Measurements from ENCODE around the gene FAM114A1. TPM values are rescaled to one million over a fixed set of nuclear protein-coding genes. Genes with fewer than 3 reads are reported as not detected.
A peak's percentile ranks its signal among the peaks of the same experiment; 100 is the strongest.
"Not testable (repeated sequence)": the region's sequence is repeated elsewhere in the genome, so short reads cannot be mapped to it uniquely, and the experiment has no call there.

The FAM114A1 gene
- total and polyA plus RNA-seq, 2 experiments from 2014 or later = 32.2 to 39.9 TPM

DNA sequence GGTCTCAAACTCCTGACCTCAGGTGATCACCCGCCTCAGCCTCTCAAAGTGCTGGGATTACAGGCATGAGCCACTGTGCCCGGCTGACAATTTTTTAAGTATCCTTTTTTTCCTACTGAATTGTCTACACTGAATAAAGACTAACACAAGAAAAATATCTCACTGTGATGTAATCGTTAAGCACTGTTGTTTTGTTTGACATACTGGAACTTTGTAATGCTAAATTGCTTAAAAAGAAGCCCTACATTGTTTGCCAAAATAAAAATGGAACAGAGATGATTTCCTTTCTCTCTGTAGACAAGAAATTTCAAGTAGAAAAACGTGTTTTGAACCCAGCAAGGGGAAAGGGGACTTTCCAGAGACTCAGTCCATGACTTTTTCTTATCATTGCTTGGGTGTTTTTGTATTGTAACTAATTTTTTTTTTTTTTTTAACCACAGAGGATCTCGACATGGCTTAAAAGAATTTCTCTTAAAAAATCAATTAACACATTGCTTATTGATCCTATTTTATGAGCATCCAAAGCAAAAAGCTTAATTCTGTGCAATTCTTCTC lies 89.7 kb downstream of the FAM114A1 start:
- H3K27ac ChIP-seq = no peak overlapping the region
- no peaks in the 10 kb centered on the region for H3K27me3 ChIP-seq
- H3K36me3 ChIP-seq = no peaks in the 10 kb centered on the region
- H3K4me1 ChIP-seq (ENCODE audit: low read depth) = no peaks in the 10 kb centered on the region
- no peaks in the 10 kb centered on the region for H3K9me3 ChIP-seq (ENCODE audit: low read depth)
- H3K4me3 ChIP-seq = no peak overlapping the region
- DNase-seq (ENCODE audit: low read depth in 1 of 2, low spot score in 1 of 2) = no peak
- TF ChIP-seq, protein P1, sequence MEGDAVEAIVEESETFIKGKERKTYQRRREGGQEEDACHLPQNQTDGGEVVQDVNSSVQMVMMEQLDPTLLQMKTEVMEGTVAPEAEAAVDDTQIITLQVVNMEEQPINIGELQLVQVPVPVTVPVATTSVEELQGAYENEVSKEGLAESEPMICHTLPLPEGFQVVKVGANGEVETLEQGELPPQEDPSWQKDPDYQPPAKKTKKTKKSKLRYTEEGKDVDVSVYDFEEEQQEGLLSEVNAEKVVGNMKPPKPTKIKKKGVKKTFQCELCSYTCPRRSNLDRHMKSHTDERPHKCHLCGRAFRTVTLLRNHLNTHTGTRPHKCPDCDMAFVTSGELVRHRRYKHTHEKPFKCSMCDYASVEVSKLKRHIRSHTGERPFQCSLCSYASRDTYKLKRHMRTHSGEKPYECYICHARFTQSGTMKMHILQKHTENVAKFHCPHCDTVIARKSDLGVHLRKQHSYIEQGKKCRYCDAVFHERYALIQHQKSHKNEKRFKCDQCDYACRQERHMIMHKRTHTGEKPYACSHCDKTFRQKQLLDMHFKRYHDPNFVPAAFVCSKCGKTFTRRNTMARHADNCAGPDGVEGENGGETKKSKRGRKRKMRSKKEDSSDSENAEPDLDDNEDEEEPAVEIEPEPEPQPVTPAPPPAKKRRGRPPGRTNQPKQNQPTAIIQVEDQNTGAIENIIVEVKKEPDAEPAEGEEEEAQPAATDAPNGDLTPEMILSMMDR (IDR thresholded peaks at IDR 0.05; ENCODE audit: low read depth, low read length) = no peak

DNA sequence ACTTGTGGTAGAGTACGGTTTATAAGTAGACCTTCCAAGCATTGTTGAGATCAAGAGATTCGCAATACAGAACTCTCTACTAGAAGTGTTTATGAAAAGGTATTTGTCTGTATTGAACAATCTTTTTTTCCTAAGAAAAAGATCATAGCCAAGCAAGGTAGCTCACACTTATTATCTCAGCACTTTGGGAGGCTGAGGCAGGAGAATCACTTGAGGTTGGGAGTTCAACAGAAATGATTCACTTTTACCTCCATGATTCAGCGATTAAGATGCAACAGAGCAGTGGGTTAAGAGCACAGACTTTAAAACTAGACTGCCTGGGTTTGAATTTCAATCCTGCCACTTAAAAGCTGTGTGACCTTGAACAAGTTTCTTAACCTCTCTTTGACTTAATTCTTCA lies 90.3 kb downstream of the FAM114A1 start:
- Histone ChIP-seq H3K27ac (no peak overlapping the region), H3K9me3 (ENCODE audit: low read depth) (no peaks in the 10 kb centered on the region), H3K27me3 (no peaks in the 10 kb centered on the region), H3K4me3 (no peak overlapping the region), H3K36me3 (no peaks in the 10 kb centered on the region), H3K4me1 (ENCODE audit: low read depth) (no peaks in the 10 kb centered on the region)
- DNase-seq (ENCODE audit: low read depth in 1 of 2, low spot score in 1 of 2) = no peak
- TF ChIP-seq, protein P1 (IDR thresholded peaks at IDR 0.05; ENCODE audit: low read depth, low read length) = no peak

DNA sequence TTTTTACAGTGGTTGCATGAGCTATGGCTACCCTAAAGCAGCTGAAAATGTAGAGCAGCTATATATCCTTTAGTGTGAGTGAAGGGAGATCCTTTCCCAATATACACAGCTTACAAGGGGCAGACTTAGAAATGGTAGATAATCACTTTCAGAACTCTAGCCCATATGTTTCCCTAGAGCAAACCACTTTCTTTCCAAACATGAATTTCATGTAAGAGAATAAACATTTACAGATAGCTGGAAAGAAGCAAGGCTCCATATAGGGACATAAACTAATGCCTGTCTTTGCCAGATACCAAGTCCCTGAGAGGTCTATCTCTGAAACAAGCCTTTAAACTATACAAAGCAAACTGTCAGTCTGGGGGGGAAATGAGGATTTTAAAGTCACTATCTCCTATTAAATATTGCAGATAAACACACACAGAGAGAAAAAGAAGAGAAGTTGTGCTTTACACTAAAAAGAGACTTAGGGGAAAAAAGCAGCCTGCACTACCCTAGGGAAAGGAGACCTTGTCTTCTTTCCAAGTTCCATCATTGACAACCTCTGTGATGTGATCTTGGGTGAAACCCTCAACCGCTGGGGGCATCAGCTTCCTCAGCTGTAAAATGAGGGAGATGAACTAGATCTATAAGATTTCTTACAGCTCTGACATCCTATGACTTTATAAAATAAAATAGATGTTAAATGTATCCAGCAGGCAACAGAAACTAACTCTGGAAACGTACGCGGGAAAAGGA lies 91.0 kb downstream of the FAM114A1 start:
- no peaks in the 10 kb centered on the region for H3K4me1 ChIP-seq (ENCODE audit: low read depth)
- no peaks in the 10 kb centered on the region for H3K27me3 ChIP-seq
- no peaks in the 10 kb centered on the region for H3K36me3 ChIP-seq
- DNase-seq (ENCODE audit: low read depth in 1 of 2, low spot score in 1 of 2) = peak in 1 of 2 donors; percentile 44
- H3K27ac ChIP-seq = no peak overlapping the region
- TF ChIP-seq, protein P1 (IDR thresholded peaks at IDR 0.05; ENCODE audit: low read depth, low read length) = no peak
- H3K4me3 ChIP-seq = no peak overlapping the region
- H3K9me3 ChIP-seq (ENCODE audit: low read depth) = no peaks in the 10 kb centered on the region

DNA sequence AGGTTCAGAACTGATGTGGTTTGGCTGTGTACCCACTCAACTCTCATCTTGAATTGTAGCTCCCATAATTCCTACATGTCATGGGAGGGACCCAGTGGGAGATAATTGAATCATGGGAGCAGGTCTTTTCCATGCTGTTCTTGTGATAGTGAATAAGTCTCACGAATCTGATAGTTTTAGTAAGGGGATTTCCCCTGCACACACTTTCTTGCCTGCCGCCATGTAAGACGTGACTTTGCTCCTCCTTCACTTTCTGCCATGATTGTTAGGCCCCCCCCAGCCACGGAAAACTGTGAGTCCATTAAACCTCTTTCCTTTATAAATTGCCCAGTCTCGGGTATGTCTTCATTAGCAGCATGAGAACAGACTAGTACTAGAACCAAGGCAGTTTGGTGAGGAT lies 91.6 kb downstream of the FAM114A1 start:
- not testable (repeated sequence) for H3K27me3 ChIP-seq; DNase-seq (ENCODE audit: low read depth in 1 of 2, low spot score in 1 of 2); H3K36me3 ChIP-seq; H3K4me1 ChIP-seq (ENCODE audit: low read depth); H3K27ac ChIP-seq; H3K4me3 ChIP-seq; H3K9me3 ChIP-seq (ENCODE audit: low read depth)

DNA sequence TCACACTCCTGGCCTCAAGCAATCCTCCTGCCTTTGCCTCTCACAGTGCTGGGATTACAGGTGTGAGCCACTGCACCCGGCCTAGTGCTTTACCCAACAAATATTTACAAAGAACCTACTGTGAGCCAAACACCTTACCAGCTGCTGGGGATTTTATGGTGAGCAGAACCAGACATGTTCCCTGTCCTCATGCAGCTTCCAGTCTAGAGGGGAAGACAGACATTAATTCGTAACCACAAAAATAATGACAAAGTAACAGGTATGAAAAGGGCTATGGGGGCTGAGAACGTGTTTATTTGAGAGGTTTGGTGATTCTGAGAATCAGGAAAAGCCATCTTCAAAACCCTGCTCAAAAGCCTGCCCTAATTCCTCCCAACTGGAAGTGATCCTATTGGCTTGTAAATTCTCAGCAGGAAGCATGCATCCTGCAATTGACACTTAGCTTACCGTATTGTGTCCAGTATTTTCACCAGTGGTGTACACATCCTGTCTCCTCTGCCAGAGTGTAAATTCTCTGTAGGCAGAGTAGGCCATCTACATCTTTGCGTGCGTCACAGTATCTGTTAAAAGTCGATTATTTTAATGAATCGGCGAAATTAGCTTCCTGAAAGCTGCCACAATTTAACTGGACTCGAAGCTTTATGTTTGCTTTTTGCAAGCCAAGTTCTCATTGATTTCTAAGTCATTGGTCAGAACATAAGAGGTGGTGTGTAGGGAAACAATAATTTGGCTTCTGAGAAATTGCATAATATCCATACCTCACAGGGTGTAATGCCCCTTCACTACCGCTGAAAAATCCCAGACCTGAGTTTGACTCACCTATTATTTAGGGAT lies 97.6 kb downstream of the FAM114A1 start:
- Histone ChIP-seq H3K4me3 (no peak overlapping the region), H3K4me1 (ENCODE audit: low read depth) (no peaks in the 10 kb centered on the region), H3K27me3 (no peaks in the 10 kb centered on the region), H3K9me3 (ENCODE audit: low read depth) (no peaks in the 10 kb centered on the region), H3K27ac (no peak overlapping the region), H3K36me3 (no peaks in the 10 kb centered on the region)
- DNase-seq (ENCODE audit: low read depth in 1 of 2, low spot score in 1 of 2) = no peak
- TF ChIP-seq, protein P1 (IDR thresholded peaks at IDR 0.05; ENCODE audit: low read depth, low read length) = no peak

DNA sequence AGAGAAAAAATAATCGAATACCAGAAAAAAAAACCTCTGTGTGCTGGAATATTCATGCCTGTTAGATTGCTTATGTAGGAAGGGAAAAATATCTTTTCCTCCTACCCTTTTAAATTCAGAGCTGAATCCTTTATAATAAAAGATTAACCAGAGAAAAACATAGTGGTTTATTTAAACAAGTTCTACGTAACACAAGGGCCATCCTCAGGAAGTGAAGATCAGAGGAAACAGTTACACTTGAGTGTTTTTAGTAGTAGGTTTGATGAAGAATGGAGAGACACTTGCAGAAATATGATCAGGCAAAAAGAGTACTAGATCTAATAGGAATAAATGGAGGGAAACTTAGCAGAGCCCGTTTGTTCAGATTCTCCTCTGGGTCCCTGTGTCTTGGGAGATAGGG lies 98.3 kb downstream of the FAM114A1 start:
- Histone ChIP-seq H3K27ac (no peak overlapping the region), H3K4me3 (no peak overlapping the region), H3K27me3 (no peaks in the 10 kb centered on the region), H3K4me1 (ENCODE audit: low read depth) (no peaks in the 10 kb centered on the region), H3K36me3 (no peaks in the 10 kb centered on the region), H3K9me3 (ENCODE audit: low read depth) (no peaks in the 10 kb centered on the region)
- TF ChIP-seq, protein P1 (IDR thresholded peaks at IDR 0.05; ENCODE audit: low read depth, low read length) = no peak
- DNase-seq (ENCODE audit: low read depth in 1 of 2, low spot score in 1 of 2) = no peak
